Suprapubic skin (tissue), 4 donors: Measurements from ENCODE around the gene LYPLAL1.

Source experiments
- CTCF ChIP-seq, 2 donors: fragments of 200-600 bp in 1 of 2; fragments of 450-650 bp in 1 of 2; sonication (generic) in 1 of 2; IDR thresholded peaks; one replicate each; pipeline ENCODE4 v1.5.1; 2016 to 2019; ENCODE audit warnings: antibody characterized with exemption in 2 of 2, mild to moderate bottlenecking in 1 of 2, moderate library complexity in 1 of 2
- EP300 ChIP-seq: sonication (generic); formaldehyde crosslinking; IDR thresholded peaks from one replicate; pipeline ENCODE4 v1.6.1; 2017; ENCODE audit warnings: antibody characterized with exemption
- POLR2A ChIP-seq, 2 donors: fragments of 450-650 bp; IDR thresholded peaks; one replicate each; pipeline ENCODE4 v1.6.1; 2017; ENCODE audit warnings: antibody characterized with exemption in 2 of 2, mild to moderate bottlenecking in 2 of 2, moderate library complexity in 2 of 2
- POLR2AphosphoS5 ChIP-seq, 3 donors: sonication (generic); formaldehyde crosslinking; IDR thresholded peaks; one replicate each; pipeline ENCODE4 v1.6.1; 2017; ENCODE audit warnings: antibody characterized with exemption in 3 of 3

DNA sequence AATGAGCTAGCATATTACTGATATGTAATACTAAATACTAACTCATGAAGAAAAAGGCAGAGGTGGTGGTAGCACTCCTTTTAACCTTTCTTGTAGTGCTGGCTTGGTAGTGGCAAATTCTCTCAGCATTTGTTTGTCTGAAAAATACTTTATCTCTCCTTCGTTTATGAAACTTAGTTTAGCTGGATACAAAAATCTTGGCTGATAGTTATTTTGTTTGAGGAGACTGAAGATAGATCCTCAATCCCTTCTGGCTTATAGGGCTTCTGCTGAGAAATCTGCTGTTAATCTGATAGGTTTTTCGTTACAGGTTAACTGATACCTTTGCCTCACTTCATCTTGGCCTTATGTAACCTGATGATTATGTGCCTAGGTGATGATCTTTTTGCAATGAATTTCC is 87.8 kb downstream of the LYPLAL1 start:
- TF ChIP-seq EP300 (no peak), POLR2A (IDR thresholded peaks at IDR 0.05) (no peak), CTCF (IDR thresholded peaks at IDR 0.05) (no peak), POLR2AphosphoS5 (IDR thresholded peaks at IDR 0.05) (no peak)
